Activated CD4-positive, alpha-beta T cell treated with anti-CD3 and anti-CD28 coated beads, Interleukin-2, amount 50 U/mL, for 48 hours (primary cell): ENCODE results near the gene C14orf119.

Experiments
- DNase-seq, 2 experiments: peaks; one replicate each; pipeline ENCODE4 v3.0.0-alpha.2; 2020

The C14orf119 gene

GRCh38 chr14:23095196-23096108, at the start of gene C14orf119:
Gene C14orf119 (plus strand): TSS chr14:23095505. CDS start chr14:23097659, 2,154 bp downstream.
- peak; percentile 99 to 100 for DNase-seq

GRCh38 chr14:23047034-23047634, 48.2 kb upstream of the C14orf119 start:
- DNase-seq: no peak

- DNase-seq: no peak
These were observed 47.3 kb upstream of the C14orf119 start for GRCh38 chr14:23047751-23048693.

- no peak for DNase-seq
These were observed 46.3 kb upstream of the C14orf119 start for GRCh38 chr14:23049011-23049410.

GRCh38 chr14:23051141-23052057, 43.9 kb upstream of the C14orf119 start:
- no peak for DNase-seq

GRCh38 chr14:23052182-23052623, 43.1 kb upstream of the C14orf119 start:
- DNase-seq: no peak

GRCh38 chr14:23052671-23053070, 42.6 kb upstream of the C14orf119 start:
- DNase-seq: no peak

GRCh38 chr14:23053426-23053825, 41.9 kb upstream of the C14orf119 start:
- DNase-seq: no peak

GRCh38 chr14:23054000-23054811, 41.1 kb upstream of the C14orf119 start:
- peak in 1 of 2 experiments; percentile 52 for DNase-seq

- no peak for DNase-seq
These were observed 40.2 kb upstream of the C14orf119 start for GRCh38 chr14:23055147-23055550.

- DNase-seq: no peak
These were observed 39.6 kb upstream of the C14orf119 start for GRCh38 chr14:23055621-23056144.

- DNase-seq: peak; percentile 67 to 74
These were observed 39.0 kb upstream of the C14orf119 start for GRCh38 chr14:23056145-23056955.

GRCh38 chr14:23056956-23057756, 38.1 kb upstream of the C14orf119 start, which contains the start of gene CDH24:
Gene CDH24 (minus strand): TSS chr14:23057520. CDS start chr14:23055733, 1,787 bp downstream.
- peak; percentile 68 to 77 for DNase-seq

- peak; percentile 91 to 93 for DNase-seq
These were observed 37.3 kb upstream of the C14orf119 start for GRCh38 chr14:23057757-23058653.

- DNase-seq: no peak
These were observed 36.4 kb upstream of the C14orf119 start for GRCh38 chr14:23058654-23059504.

- no peak for DNase-seq
These were observed 34.6 kb upstream of the C14orf119 start for GRCh38 chr14:23060536-23061260.
